HepG2 (cell line): ENCODE data around the gene LINGO3. TPM values are rescaled to one million over a fixed set of nuclear protein-coding genes. Genes with fewer than 3 reads are reported as not detected.

Experiments
- ARID4A ChIP-seq: sonication (generic); formaldehyde crosslinking; IDR thresholded peaks from 2 replicates; pipeline ENCODE4 v1.5.0; 2020; ENCODE audit warnings: mild to moderate bottlenecking, missing genetic modification reagents, borderline replicate concordance
- DRAP1 ChIP-seq: IDR thresholded peaks from 2 replicates; pipeline ENCODE4 v1.6.1; 2016; ENCODE audit warnings: missing genetic modification reagents, missing compliant biosample characterization
- ESRRA ChIP-seq: sonication (generic); formaldehyde crosslinking; IDR thresholded peaks from 2 replicates; pipeline ENCODE4 v1.5.1; 2020; ENCODE audit warnings: mild to moderate bottlenecking, low read depth, missing genetic modification reagents
- NFYC ChIP-seq: IDR thresholded peaks from 2 replicates; pipeline ENCODE4 v1.6.1; 2016; ENCODE audit warnings: missing genetic modification reagents, missing compliant biosample characterization
- NONO ChIP-seq, 2 experiments: fragments of 450-650 bp in 1 of 2; sonication (generic) in 1 of 2; formaldehyde crosslinking in 1 of 2; IDR thresholded peaks in 1 of 2; conservative IDR thresholded peaks in 1 of 2; 2 replicates each; pipeline versions ENCODE4 v1.6.1 to v1.8.0; 2017 to 2022; ENCODE audit warnings: mild to moderate bottlenecking in 1 of 2, missing genetic modification reagents in 1 of 2, moderate library complexity in 1 of 2
- NR2C2 ChIP-seq: sonication (generic); formaldehyde crosslinking; IDR thresholded peaks from 2 replicates; pipeline ENCODE4 v1.4.0; 2020; ENCODE audit warnings: missing genetic modification reagents, mild to moderate bottlenecking, moderate library complexity, borderline replicate concordance
- NR2F1 ChIP-seq, 2 experiments: fragments of 450-650 bp in 1 of 2; formaldehyde crosslinking in 1 of 2; IDR thresholded peaks; 2 replicates each; pipeline versions ENCODE4 v1.5.0 to v1.6.1; 2016 to 2020; ENCODE audit warnings: mild to moderate bottlenecking in 1 of 2, missing compliant biosample characterization in 1 of 2, missing genetic modification reagents in 1 of 2, moderate library complexity in 1 of 2
- PHF21A ChIP-seq: sonication (generic); formaldehyde crosslinking; IDR thresholded peaks from 2 replicates; pipeline ENCODE4 v1.5.0; 2020; ENCODE audit warnings: mild to moderate bottlenecking, missing genetic modification reagents
- SAP130 ChIP-seq: IDR thresholded peaks from 2 replicates; pipeline ENCODE4 v1.6.1; 2016; ENCODE audit warnings: low read depth
- TIGD3 ChIP-seq: sonication (generic); formaldehyde crosslinking; IDR thresholded peaks from 2 replicates; pipeline ENCODE4 v1.5.1; 2020; ENCODE audit warnings: mild to moderate bottlenecking, missing genetic modification reagents, borderline replicate concordance
- TRIM24 ChIP-seq: sonication (generic); formaldehyde crosslinking; IDR thresholded peaks from 2 replicates; pipeline ENCODE4 v1.8.0; 2022; ENCODE audit warnings: mild to moderate bottlenecking, missing genetic modification reagents
- ZBTB7A ChIP-seq: sonication (generic); formaldehyde crosslinking; IDR thresholded peaks from 2 replicates; pipeline ENCODE4 v1.8.0; 2022; ENCODE audit warnings: mild to moderate bottlenecking, missing genetic modification reagents
- ZMYM2 ChIP-seq: sonication (generic); formaldehyde crosslinking; IDR thresholded peaks from 2 replicates; pipeline ENCODE4 v1.8.0; 2022; ENCODE audit warnings: mild to moderate bottlenecking, missing genetic modification reagents
- ZMYM3 ChIP-seq: sonication (generic); formaldehyde crosslinking; IDR thresholded peaks from 2 replicates; pipeline ENCODE4 v1.5.1; 2020; ENCODE audit warnings: mild to moderate bottlenecking, missing genetic modification reagents
- ZNF280D ChIP-seq: sonication (generic); formaldehyde crosslinking; IDR thresholded peaks from 2 replicates; pipeline ENCODE4 v1.5.1; 2020; ENCODE audit warnings: mild to moderate bottlenecking, missing genetic modification reagents
- ZNF414 ChIP-seq: sonication (generic); formaldehyde crosslinking; IDR thresholded peaks from 2 replicates; pipeline ENCODE4 v1.5.0; 2020; ENCODE audit warnings: missing genetic modification reagents
- ZNF441 ChIP-seq: sonication (generic); formaldehyde crosslinking; IDR thresholded peaks from 2 replicates; pipeline ENCODE4 v1.7.0; 2021; ENCODE audit warnings: missing genetic modification reagents, borderline replicate concordance
- ZNF546 ChIP-seq: sonication (generic); formaldehyde crosslinking; conservative IDR thresholded peaks from 2 replicates; pipeline ENCODE4 v1.8.1; 2023; ENCODE audit warnings: mild to moderate bottlenecking, missing genetic modification reagents
- ZNF589 ChIP-seq: sonication (generic); formaldehyde crosslinking; conservative IDR thresholded peaks from 2 replicates; pipeline ENCODE4 v1.8.0; 2022; ENCODE audit warnings: mild to moderate bottlenecking, moderate library complexity, missing genetic modification reagents
- polyA plus RNA-seq, 8 experiments: library from polyadenylated mRNA; depleted of rRNA in 3 of 8; stranded (reverse) in 7 of 8; unstranded in 1 of 8; fragments of >200 nt; fragmentation: Illumina TruSeq in 4 of 8; extraction: Trizol in 4 of 8; gene quantifications; 2 replicates each; pipeline versions ENCODE4 v1.2.1 to v1.2.3, GENCODE V29; 2011 to 2016; ENCODE audit warnings: low read depth in 4 of 8, missing spikeins in 1 of 8, mixed read lengths in 1 of 8; ENCODE audit not compliant: insufficient read depth in 1 of 8
- total RNA-seq, 5 experiments: library from RNA; depleted of rRNA; stranded (reverse); fragments of >200 nt; fragmentation: Illumina TruSeq; extraction: Trizol; gene quantifications; 2 replicates each; pipeline ENCODE4 v1.2.3, GENCODE V29; 2016; ENCODE audit warnings: low read depth in 1 of 5

LINGO3 gene
- total and polyA plus RNA-seq, 2 of the 13 experiments (the other 11 are each of a cell fraction or from before 2014, with no cell fraction given) = not detected

- 0 out of 2 replicates have a peak, but pooled peaks have one; percentile 29 for TF ChIP-seq ZNF414 (CRISPR knock-in tag)
- TF ChIP-seq PHF21A = peak; percentile 69; the same call in 1 of the 2 replicates
- TF ChIP-seq ESRRA (CRISPR knock-in tag) = peak; percentile 86
- no peak for TF ChIP-seq ZNF589 (CRISPR knock-in tag)
- 0 out of 2 replicates have a peak, but pooled peaks have one; percentile 22 for TF ChIP-seq DRAP1
- peak; percentile 92 for TF ChIP-seq ZMYM2 (CRISPR knock-in tag)
- TF ChIP-seq NFYC (CRISPR knock-in tag) = no peak
- no peak; the same call in 1 of the 2 replicates for TF ChIP-seq ZNF546 (CRISPR knock-in tag)
- peak in 1 of 2 experiments; percentile 78; a peak in 3 of 4 replicates for TF ChIP-seq NR2F1 (CRISPR knock-in tag; IDR thresholded peaks at IDR 0.05)
- 0 out of 2 replicates have a peak, but pooled peaks have one; percentile 28 for TF ChIP-seq TRIM24
- peak; percentile 66 for TF ChIP-seq ZNF280D (CRISPR knock-in tag)
- TF ChIP-seq NR2C2 = peak; percentile 54; the same call in 1 of the 2 replicates
- TF ChIP-seq ZMYM3 (CRISPR knock-in tag) = no peak
- no peak for TF ChIP-seq TIGD3 (CRISPR knock-in tag)
- TF ChIP-seq ZNF441 = no peak; the same call in 1 of the 2 replicates
- TF ChIP-seq ZBTB7A = 0 out of 2 replicates have a peak, but pooled peaks have one; percentile 47
- peak; percentile 66 for TF ChIP-seq SAP130 (CRISPR knock-in tag)
- no peak for TF ChIP-seq NONO (IDR thresholded peaks at IDR 0.05)
- peak; percentile 64 for TF ChIP-seq NONO (CRISPR knock-in tag; conservative IDR thresholded peaks at IDR 0.05)
- TF ChIP-seq ARID4A (CRISPR knock-in tag) = peak; percentile 53; the same call in 1 of the 2 replicates
Observed at GRCh38 chr19:2288338-2288817, 19.6 kb downstream of the LINGO3 start (continued).
